ENCODE measurements around the gene LHX5. TPM values are rescaled to one million over a fixed set of nuclear protein-coding genes. Genes with fewer than 3 reads are reported as not detected.

LHX5 gene
- total RNA-seq, 1 donor from 2014 or later: not detected

DNA sequence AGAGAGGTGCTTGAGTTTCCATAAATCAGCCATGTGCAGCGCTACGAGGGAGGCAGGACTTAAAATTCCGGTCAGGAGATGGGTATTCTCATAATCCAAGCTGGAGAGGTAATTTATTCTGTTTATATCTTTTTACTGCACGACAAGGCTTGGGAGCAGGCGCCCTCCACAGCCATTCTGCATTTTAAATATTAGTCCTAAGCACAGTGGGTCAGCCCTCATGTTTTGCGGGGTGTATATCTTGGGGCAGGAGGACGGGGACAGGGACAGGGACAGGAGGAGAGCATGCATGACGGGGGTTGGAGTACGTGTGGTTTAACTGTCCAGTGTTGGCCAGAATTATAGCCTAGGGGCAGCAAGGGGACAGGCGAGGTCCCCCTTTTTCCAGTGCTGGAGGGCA is 14.5 kb downstream of the LHX5 start:
- Mint-ChIP-seq H3K36me3 (ENCODE audit: unreplicated experiment) (no peaks in the 10 kb centered on the region), H3K4me3 (ENCODE audit: unreplicated experiment) (no peak overlapping the region), H3K9me3 (ENCODE audit: unreplicated experiment) (no peaks in the 10 kb centered on the region), H3K27me3 (ENCODE audit: unreplicated experiment) (peaks cover 45% of the 10 kb centered on the region), H3K27ac (ENCODE audit: unreplicated experiment) (no peak overlapping the region), H3K4me1 (ENCODE audit: unreplicated experiment) (no peaks in the 10 kb centered on the region)
- DNase-seq (ENCODE audit: extremely low spot score, unreplicated experiment): no peak
- TF ChIP-seq, protein P1, sequence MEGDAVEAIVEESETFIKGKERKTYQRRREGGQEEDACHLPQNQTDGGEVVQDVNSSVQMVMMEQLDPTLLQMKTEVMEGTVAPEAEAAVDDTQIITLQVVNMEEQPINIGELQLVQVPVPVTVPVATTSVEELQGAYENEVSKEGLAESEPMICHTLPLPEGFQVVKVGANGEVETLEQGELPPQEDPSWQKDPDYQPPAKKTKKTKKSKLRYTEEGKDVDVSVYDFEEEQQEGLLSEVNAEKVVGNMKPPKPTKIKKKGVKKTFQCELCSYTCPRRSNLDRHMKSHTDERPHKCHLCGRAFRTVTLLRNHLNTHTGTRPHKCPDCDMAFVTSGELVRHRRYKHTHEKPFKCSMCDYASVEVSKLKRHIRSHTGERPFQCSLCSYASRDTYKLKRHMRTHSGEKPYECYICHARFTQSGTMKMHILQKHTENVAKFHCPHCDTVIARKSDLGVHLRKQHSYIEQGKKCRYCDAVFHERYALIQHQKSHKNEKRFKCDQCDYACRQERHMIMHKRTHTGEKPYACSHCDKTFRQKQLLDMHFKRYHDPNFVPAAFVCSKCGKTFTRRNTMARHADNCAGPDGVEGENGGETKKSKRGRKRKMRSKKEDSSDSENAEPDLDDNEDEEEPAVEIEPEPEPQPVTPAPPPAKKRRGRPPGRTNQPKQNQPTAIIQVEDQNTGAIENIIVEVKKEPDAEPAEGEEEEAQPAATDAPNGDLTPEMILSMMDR (IDR thresholded peaks at IDR 0.05): no peak

DNA sequence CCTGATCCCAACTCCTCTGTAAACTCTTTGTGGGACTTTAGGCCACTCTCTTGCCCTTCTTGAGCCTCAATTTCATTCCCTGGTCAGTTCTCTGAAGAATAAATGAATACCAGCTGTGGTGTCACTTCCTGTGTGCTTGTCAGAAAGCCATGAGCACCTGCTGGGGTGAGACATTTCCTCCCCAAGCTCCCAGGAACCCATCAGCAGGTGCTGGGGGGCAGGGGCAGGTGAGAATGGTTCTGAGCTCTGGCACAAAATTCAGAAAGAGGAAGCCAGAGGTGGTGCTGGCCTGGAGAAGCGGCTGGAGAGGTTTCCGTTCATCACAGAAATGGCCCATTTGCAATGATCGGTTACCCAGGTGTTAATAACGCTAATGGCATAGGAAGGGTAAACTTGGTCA is 14.9 kb downstream of the LHX5 start:
- H3K36me3 Mint-ChIP-seq (ENCODE audit: unreplicated experiment): no peaks in the 10 kb centered on the region
- H3K27ac Mint-ChIP-seq (ENCODE audit: unreplicated experiment): no peak overlapping the region
- TF ChIP-seq, protein P1 (IDR thresholded peaks at IDR 0.05): no peak
- no peaks in the 10 kb centered on the region for H3K4me1 Mint-ChIP-seq (ENCODE audit: unreplicated experiment)
- peaks cover 41% of the 10 kb centered on the region for H3K27me3 Mint-ChIP-seq (ENCODE audit: unreplicated experiment)
- no peaks in the 10 kb centered on the region for H3K9me3 Mint-ChIP-seq (ENCODE audit: unreplicated experiment)
- H3K4me3 Mint-ChIP-seq (ENCODE audit: unreplicated experiment): no peak overlapping the region
- no peak for DNase-seq (ENCODE audit: extremely low spot score, unreplicated experiment)

DNA sequence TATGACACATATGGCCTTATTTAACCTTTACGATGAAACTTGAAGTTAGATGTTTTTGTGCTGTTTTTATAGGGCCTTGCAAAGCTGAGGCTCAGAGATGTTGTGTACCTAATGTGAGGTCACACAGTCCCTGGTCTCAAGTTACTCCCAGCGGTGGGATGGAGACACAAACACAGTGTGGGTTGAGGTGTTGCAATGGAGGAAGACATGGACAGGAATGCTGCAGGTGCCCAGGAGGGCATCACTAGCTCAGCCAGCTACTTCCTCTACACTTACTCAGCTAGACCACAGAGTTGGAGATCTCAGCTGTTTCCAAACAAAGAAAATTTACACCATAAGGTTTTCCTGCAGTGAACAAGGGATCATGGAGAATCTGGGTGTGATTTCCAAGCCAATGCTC is 15.5 kb downstream of the LHX5 start:
- peaks cover 36% of the 10 kb centered on the region for H3K27me3 Mint-ChIP-seq (ENCODE audit: unreplicated experiment)
- H3K4me3 Mint-ChIP-seq (ENCODE audit: unreplicated experiment): no peak overlapping the region
- no peaks in the 10 kb centered on the region for H3K9me3 Mint-ChIP-seq (ENCODE audit: unreplicated experiment)
- H3K4me1 Mint-ChIP-seq (ENCODE audit: unreplicated experiment): no peaks in the 10 kb centered on the region
- TF ChIP-seq, protein P1 (IDR thresholded peaks at IDR 0.05): no peak
- no peaks in the 10 kb centered on the region for H3K36me3 Mint-ChIP-seq (ENCODE audit: unreplicated experiment)
- H3K27ac Mint-ChIP-seq (ENCODE audit: unreplicated experiment): no peak overlapping the region
- no peak for DNase-seq (ENCODE audit: extremely low spot score, unreplicated experiment)

DNA sequence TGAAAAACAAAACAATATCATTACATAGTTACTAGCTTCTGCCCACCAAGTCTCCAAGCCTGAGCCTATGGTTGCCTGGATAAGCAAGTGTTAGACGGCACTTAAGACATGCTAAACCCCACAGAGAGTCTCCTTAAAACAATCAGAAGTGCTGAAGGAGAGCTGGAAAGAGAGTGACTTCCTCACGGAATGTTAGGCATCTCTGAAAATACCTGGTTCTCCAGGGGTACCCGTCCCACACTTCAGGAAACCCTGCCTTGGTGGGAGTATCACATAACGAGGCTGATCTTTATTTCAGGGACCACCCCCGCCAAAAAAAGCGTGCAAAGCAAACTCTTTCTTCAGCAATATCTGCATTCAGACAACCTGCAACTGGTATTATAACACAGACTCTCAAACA is 18.3 kb downstream of the LHX5 start:
- Mint-ChIP-seq H3K36me3 (ENCODE audit: unreplicated experiment) (no peaks in the 10 kb centered on the region), H3K4me1 (ENCODE audit: unreplicated experiment) (no peaks in the 10 kb centered on the region), H3K4me3 (ENCODE audit: unreplicated experiment) (no peak overlapping the region), H3K9me3 (ENCODE audit: unreplicated experiment) (no peaks in the 10 kb centered on the region), H3K27ac (ENCODE audit: unreplicated experiment) (no peak overlapping the region), H3K27me3 (ENCODE audit: unreplicated experiment) (peaks cover 22% of the 10 kb centered on the region)
- TF ChIP-seq, protein P1 (IDR thresholded peaks at IDR 0.05): no peak
- no peak for DNase-seq (ENCODE audit: extremely low spot score, unreplicated experiment)

DNA sequence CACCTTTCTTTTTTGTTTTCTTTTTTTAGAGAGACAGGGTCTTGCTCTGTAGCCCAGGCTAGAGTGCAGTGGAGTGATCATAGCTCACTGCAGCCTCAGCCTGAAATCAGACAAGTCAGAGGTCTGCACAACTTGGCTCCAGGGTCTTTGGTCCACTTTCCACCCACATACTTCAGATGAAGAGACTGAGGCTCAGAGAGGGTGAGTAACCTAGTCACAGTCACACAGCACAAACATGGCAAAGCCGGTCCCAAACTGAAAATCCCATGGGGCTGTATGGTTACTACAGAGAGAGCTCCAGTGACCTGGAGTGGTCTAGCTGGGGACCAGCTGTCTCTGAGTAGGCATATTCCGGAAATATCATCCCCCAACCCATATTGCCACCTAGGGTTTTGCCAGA is 19.2 kb downstream of the LHX5 start:
- no peaks in the 10 kb centered on the region for H3K9me3 Mint-ChIP-seq (ENCODE audit: unreplicated experiment)
- H3K4me1 Mint-ChIP-seq (ENCODE audit: unreplicated experiment): no peaks in the 10 kb centered on the region
- DNase-seq (ENCODE audit: extremely low spot score, unreplicated experiment): no peak
- H3K27ac Mint-ChIP-seq (ENCODE audit: unreplicated experiment): no peak overlapping the region
- H3K27me3 Mint-ChIP-seq (ENCODE audit: unreplicated experiment): peaks cover 22% of the 10 kb centered on the region
- H3K4me3 Mint-ChIP-seq (ENCODE audit: unreplicated experiment): no peak overlapping the region
- TF ChIP-seq, protein P1 (IDR thresholded peaks at IDR 0.05): no peak
- H3K36me3 Mint-ChIP-seq (ENCODE audit: unreplicated experiment): no peaks in the 10 kb centered on the region

All from osteocyte (in vitro differentiated cells).